GM12878 (cell line): ENCODE data around the gene PDE9A. TPM values are rescaled to one million over a fixed set of nuclear protein-coding genes. Genes with fewer than 3 reads are reported as not detected.

ENCODE experiments used
- ATAC-seq: fragments of 200-7000 bp; cut with Tn5 transposase; 3 replicates; pipeline ENCODE4 v1.9.1; 2020; ENCODE audit warnings: mild to moderate bottlenecking, moderate library complexity
- BruUV-seq: library from RNA; stranded (reverse); fragments of 400-500 nt; replicated peaks from 2 replicates; lab custom pipeline; 2021; lab: Mats Ljungman, UMichigan
- CTCF ChIA-PET: fragments of 300-600 bp; sonication (Branson Sonifier 250); formaldehyde crosslinking; extraction: SDS; loops from one replicate; lab custom pipeline; 2021; ENCODE audit warnings: inconsistent platforms; lab: Yijun Ruan, JAX
- POLR2A ChIA-PET: fragments of 350-600 bp; formaldehyde crosslinking; extraction: SDS; loops from one replicate; lab custom pipeline; 2021; ENCODE audit warnings: inconsistent platforms; lab: Charles Lee
- RAD21 ChIA-PET: fragments of 300-600 bp; sonication (Branson Sonifier 250); formaldehyde crosslinking; loops from one replicate; lab custom pipeline; 2023; ENCODE audit warnings: antibody characterized with exemption; ENCODE audit not compliant: unreplicated experiment; lab: Charles Lee
- SMC1A ChIA-PET: fragments of 300-600 bp; sonication (Branson Sonifier 250); formaldehyde crosslinking; loops from one replicate; lab custom pipeline; 2023; ENCODE audit not compliant: unreplicated experiment, uncharacterized antibody; lab: Charles Lee
- DNase-seq: peaks from one replicate; pipeline ENCODE4 v3.0.0-alpha.2; 2011; ENCODE audit warnings: low read depth, low spot score
- FAIRE-seq: peaks from 3 replicates; lab custom pipeline; 2011; peaks lifted over from hg19 to GRCh38; lab: Jason Lieb, UNC
- H2AFZ ChIP-seq: 2 replicates; pipeline ENCODE4 v1.6.0; 2011; ENCODE audit warnings: low read depth, low read length, control low read depth; ENCODE audit not compliant: control insufficient read depth
- H3K27ac ChIP-seq: 2 replicates; pipeline ENCODE4 v1.5.1; 2011; ENCODE audit warnings: control low read depth; ENCODE audit not compliant: control insufficient read depth, insufficient read depth
- H3K27me3 ChIP-seq, 2 experiments: replicated peaks in 1 of 2; 2 replicates each; pipeline versions ENCODE4 v1.6.0 to v1.6.1; 2011; ENCODE audit warnings: low read length in 1 of 2; ENCODE audit not compliant: control insufficient read depth in 2 of 2, insufficient read depth in 2 of 2
- H3K36me3 ChIP-seq, 2 experiments: 2 replicates each; pipeline ENCODE4 v1.5.1; 2011; ENCODE audit warnings: low read length in 1 of 2; ENCODE audit not compliant: control insufficient read depth in 2 of 2, insufficient read depth in 2 of 2
- H3K4me1 ChIP-seq: 2 replicates; pipeline ENCODE4 v1.6.1; 2011; ENCODE audit warnings: mild to moderate bottlenecking, low read length, moderate library complexity, mixed read lengths; ENCODE audit not compliant: control insufficient read depth, insufficient read depth
- H3K4me2 ChIP-seq: 2 replicates; pipeline ENCODE4 v1.6.0; 2011; ENCODE audit warnings: control low read depth; ENCODE audit not compliant: control insufficient read depth, insufficient read depth
- H3K4me3 ChIP-seq: fragments of 200-600 bp; sonication (generic); 2 replicates; pipeline ENCODE4 v1.5.1; 2016
- H3K79me2 ChIP-seq: 2 replicates; pipeline ENCODE4 v1.6.0; 2011; ENCODE audit warnings: low read length; ENCODE audit not compliant: control insufficient read depth, insufficient read depth
- H3K9ac ChIP-seq: 2 replicates; pipeline ENCODE4 v1.8.0; 2011; ENCODE audit warnings: low read length, control low read depth, mixed read lengths; ENCODE audit not compliant: control insufficient read depth, insufficient read depth
- H3K9me3 ChIP-seq: replicated peaks from 3 replicates; pipeline ENCODE4 v1.5.1; 2011; ENCODE audit warnings: mild to moderate bottlenecking, low read length; ENCODE audit not compliant: control insufficient read depth, insufficient read depth
- H4K20me1 ChIP-seq: 2 replicates; pipeline ENCODE4 v1.6.0; 2011; ENCODE audit not compliant: control insufficient read depth, insufficient read depth
- ATF7 ChIP-seq: fragments of 450-650 bp; IDR thresholded peaks from 2 replicates; pipeline ENCODE4 v1.6.1; 2016; ENCODE audit warnings: low read depth, mild to moderate bottlenecking
- CEBPZ ChIP-seq: fragments of 150-350 bp; IDR thresholded peaks from 2 replicates; pipeline ENCODE4 v1.6.1; 2016; ENCODE audit warnings: low read depth, low read length
- CTCF ChIP-seq, 3 experiments: IDR thresholded peaks in 2 of 3; conservative IDR thresholded peaks in 1 of 3; 2 replicates each; pipeline ENCODE4 v1.5.1; 2011; ENCODE audit warnings: low read depth in 3 of 3, low read length in 3 of 3, mild to moderate bottlenecking in 3 of 3, control low read depth in 2 of 3, moderate library complexity in 2 of 3, inconsistent platforms in 1 of 3, mixed read lengths in 1 of 3; ENCODE audit not compliant: control insufficient read depth in 2 of 3, insufficient read depth in 1 of 3; ENCODE audit errors: extremely low read depth in 1 of 3
- HSF1 ChIP-seq: fragments of 150-350 bp; IDR thresholded peaks from 2 replicates; pipeline ENCODE4 v1.6.1; 2014; ENCODE audit warnings: mild to moderate bottlenecking, low read depth, low read length
- JUNB ChIP-seq: IDR thresholded peaks from 2 replicates; pipeline ENCODE4 v1.6.1; 2016; ENCODE audit warnings: antibody characterized with exemption, mild to moderate bottlenecking
- KDM1A ChIP-seq: fragments of 200-600 bp; sonication (generic); IDR thresholded peaks from 2 replicates; pipeline ENCODE4 v1.6.1; 2016; ENCODE audit warnings: borderline replicate concordance
- MYB ChIP-seq: fragments of 150-350 bp; IDR thresholded peaks from 2 replicates; pipeline ENCODE4 v1.6.1; 2014; ENCODE audit warnings: mild to moderate bottlenecking, low read depth, low read length, borderline replicate concordance
- MYC ChIP-seq: IDR thresholded peaks from 2 replicates; pipeline ENCODE4 v1.6.1; 2011; ENCODE audit warnings: mild to moderate bottlenecking, low read length, moderate library complexity, inconsistent platforms; ENCODE audit not compliant: insufficient read depth, insufficient replicate concordance, insufficient read length, severe bottlenecking
- NR2F1 ChIP-seq: fragments of 450-650 bp; conservative IDR thresholded peaks from 2 replicates; pipeline ENCODE4 v1.6.1; 2017; ENCODE audit warnings: mild to moderate bottlenecking
- SPI1 ChIP-seq: IDR thresholded peaks from 2 replicates; pipeline ENCODE4 v1.6.1; 2011; ENCODE audit warnings: low read depth, mild to moderate bottlenecking, low read length, moderate library complexity, borderline replicate concordance; ENCODE audit not compliant: insufficient read depth
- ZNF274 ChIP-seq: IDR thresholded peaks from one replicate; pipeline ENCODE4 v1.8.0; 2011; ENCODE audit not compliant: insufficient read length, insufficient read depth
- WGBS: methylation state at CpG from one replicate; pipeline ENCODE4 v1.1.6; 2016; ENCODE audit warnings: low lambda C conversion rate; ENCODE audit not compliant: insufficient replicate concordance, insufficient coverage; ENCODE audit errors: missing lambda C conversion rate; 5-methylcytosine and 5-hydroxymethylcytosine counted together
- in situ Hi-C: fragments of 300-500 bp; cut with MboI; formaldehyde crosslinking; loops from 9 replicates; pipeline ENCODE4 v1.14.3; 2018; ENCODE audit warnings: mixed read lengths
- intact Hi-C: fragments of 100-400 bp; cut with micrococcal nuclease; formaldehyde crosslinking; loops from one replicate; pipeline ENCODE4 v1.14.2; 2022; ENCODE audit not compliant: unreplicated experiment
- polyA plus RNA-seq, 11 experiments: library from polyadenylated mRNA; depleted of rRNA in 4 of 11; unstranded in 6 of 11; stranded (reverse) in 5 of 11; fragments of >200 nt; fragmentation: Nextera tagmentation in 4 of 11; fragmentation: Illumina TruSeq in 1 of 11; extraction: Ambion mirVana in 4 of 11; extraction: Trizol in 1 of 11; gene quantifications; 1 replicate in 1 of 11; 2 replicates in 10 of 11; pipeline versions ENCODE4 v1.2.1 to v1.2.3, GENCODE V29; 2011 to 2016; ENCODE audit warnings: inconsistent platforms in 2 of 11, missing spikeins in 2 of 11, low read depth in 1 of 11
- total RNA-seq, 4 experiments: library from RNA; depleted of rRNA in 3 of 4; stranded (reverse); fragments of >200 nt in 3 of 4; fragmentation: Illumina TruSeq in 1 of 4; extraction: Trizol in 1 of 4; gene quantifications; 2 replicates each; pipeline versions ENCODE4 v1.2.1 to v1.2.3, GENCODE V29; 2013 to 2021

The PDE9A gene
- total and polyA plus RNA-seq, 10 of the 15 experiments (the other 5 are each of a cell fraction or from before 2014, with no cell fraction given): 0.08 to 0.45 (median 0.20) TPM; not detected in 1

GRCh38 chr21:42732033-42732410 lies 78.6 kb downstream of the PDE9A start:
- ChIA-PET SMC1A (no interaction called here), RAD21 (no interaction called here), POLR2A (no interaction called here), CTCF (no interaction called here)
- Histone ChIP-seq H3K9ac (no peak overlapping the region), H3K4me1 (peaks cover 6% of the 10 kb centered on the region; the same call in 1 of the 2 replicates), H3K27me3 (peaks cover 0 to 1% of the 10 kb centered on the region in 2 experiments; a peak in 1 of 4 replicates), H2AFZ (no peak overlapping the region), H3K27ac (no peak overlapping the region), H4K20me1 (no peaks in the 10 kb centered on the region), H3K4me3 (no peak overlapping the region), H3K4me2 (no peak overlapping the region), H3K79me2 (no peaks in the 10 kb centered on the region), H3K36me3 (no peaks in the 10 kb centered on the region), H3K9me3 (no peaks in the 10 kb centered on the region)
- in situ Hi-C loops: no loop called here
- FAIRE-seq (no peak), ATAC-seq (no peak), DNase-seq (no peak)
- TF ChIP-seq SPI1 (no peak), ZNF274 (no peak), KDM1A (no peak), CEBPZ (no peak), NR2F1 (no peak), MYB (no peak), JUNB (no peak), ATF7 (no peak), MYC (no peak), CTCF (IDR thresholded peaks at IDR 0.05 in 2 of 3, conservative IDR thresholded peaks at IDR 0.05 in 1 of 3; ENCODE audit: control insufficient read depth in 2 of 3, extremely low read depth in 1 of 3, insufficient read depth in 1 of 3, low read depth in 3 of 3, low read length in 3 of 3) (no peak), HSF1 (no peak)
- 45% methylated on average over 12 of the region's 12 CpGs for WGBS
- intact Hi-C loops: no loop called here
- no TSS peak for BruUV-seq
